Measurements from ENCODE around the gene LAMB2.

LAMB2 gene

GRCh38 chr3:49120438-49121131 lies 12.3 kb downstream of the LAMB2 start, which contains the start of gene USP19:
Gene USP19, minus strand, starts transcription at chr3:49120823. Its CDS starts 1,678 bp downstream, at chr3:49119145.
- peak; percentile 86 to 96 (median 90) for DNase-seq

GRCh38 chr3:49120096-49120437 lies 12.8 kb downstream of the LAMB2 start:
- no peak for DNase-seq

GRCh38 chr3:49119439-49119838 lies 13.4 kb downstream of the LAMB2 start:
- DNase-seq: no peak

GRCh38 chr3:49119036-49119435 lies 13.8 kb downstream of the LAMB2 start:
- no peak for DNase-seq

GRCh38 chr3:49112262-49112661 lies 20.6 kb downstream of the LAMB2 start:
- no peak for DNase-seq

GRCh38 chr3:49111347-49111746 lies 21.5 kb downstream of the LAMB2 start:
- DNase-seq: no peak

GRCh38 chr3:49110780-49111179 lies 22.1 kb downstream of the LAMB2 start:
- no peak for DNase-seq

GRCh38 chr3:49108346-49108745 lies 24.5 kb downstream of the LAMB2 start:
- no peak for DNase-seq

GRCh38 chr3:49104427-49105291 lies 28.2 kb downstream of the LAMB2 start, which contains the start of gene QARS1:
Gene QARS1, minus strand, starts transcription at chr3:49104757. Its CDS starts 24 bp downstream, at chr3:49104733.
- peak; percentile 75 to 88 (median 82) for DNase-seq

GRCh38 chr3:49104052-49104426 lies 28.8 kb downstream of the LAMB2 start:
- DNase-seq: no peak

- no peak for DNase-seq
These were observed 32.7 kb downstream of the LAMB2 start for GRCh38 chr3:49100046-49100615.

- DNase-seq: no peak
These were observed 33.8 kb downstream of the LAMB2 start for GRCh38 chr3:49098910-49099630.

GRCh38 chr3:49098429-49098828 lies 34.4 kb downstream of the LAMB2 start:
- no peak for DNase-seq

- peak; percentile 86 to 97 (median 93) for DNase-seq
These were observed 38.7 kb downstream of the LAMB2 start, which contains the start of gene QRICH1 for GRCh38 chr3:49093853-49094767. Gene QRICH1, minus strand, starts transcription at chr3:49094071. Its CDS starts 17,054 bp downstream, at chr3:49077017.

GRCh38 chr3:49092938-49093852 lies 39.7 kb downstream of the LAMB2 start:
- peak; percentile 60 to 86 (median 71) for DNase-seq

GRCh38 chr3:49081429-49081828 lies 51.4 kb downstream of the LAMB2 start:
- DNase-seq: no peak

GRCh38 chr3:49079270-49079669 lies 53.6 kb downstream of the LAMB2 start:
- DNase-seq: no peak

GRCh38 chr3:49076646-49077045 lies 56.2 kb downstream of the LAMB2 start:
- no peak for DNase-seq

GRCh38 chr3:49076116-49076515 lies 56.7 kb downstream of the LAMB2 start:
- DNase-seq: no peak
